ENCODE measurements around the gene EBI3.
"Not testable (repeated sequence)": the region's sequence is repeated elsewhere in the genome, so short reads cannot be mapped to it uniquely, and the experiment has no call there.

The EBI3 gene

DNA sequence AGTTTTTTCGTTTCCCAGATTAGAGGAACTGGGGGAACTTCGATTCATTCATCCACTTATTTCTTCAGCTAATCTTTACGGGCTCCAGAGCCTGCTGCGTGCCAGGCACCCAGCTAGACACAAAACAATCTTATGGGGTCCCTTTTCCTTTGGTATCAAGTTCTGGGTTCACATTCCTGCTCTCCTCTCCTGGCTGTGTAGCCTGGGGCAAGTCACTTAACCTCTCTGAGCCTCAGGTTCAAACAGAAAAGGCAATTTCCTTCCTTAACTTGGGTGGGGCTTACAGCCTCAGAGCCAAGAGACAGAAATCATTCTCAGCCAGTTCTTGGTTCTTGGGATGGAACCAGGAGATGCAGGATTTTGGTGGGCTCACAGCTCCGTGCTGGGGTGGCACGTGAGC, 55.7 kb downstream of the EBI3 start:
- DNase-seq (ENCODE audit: insufficient read length, low spot score), result no peak
- FAIRE-seq, result no peak
- TF ChIP-seq POLR2A (IDR thresholded peaks at IDR 0.05; ENCODE audit: low read depth, low read length), result no peak

GRCh38 chr19:4286141-4286540, 56.8 kb downstream of the EBI3 start:
- not testable (repeated sequence) for FAIRE-seq; DNase-seq (ENCODE audit: insufficient read length, low spot score)

Measured in H54 (cell line).